GM21717 (cell line): ENCODE results near the gene POLD3.

Experiments
- ATAC-seq: cut with Tn5 transposase; IDR thresholded peaks from one replicate; pipeline ENCODE4 v1.9.1; 2021; ENCODE audit warnings: mild to moderate bottlenecking, moderate library complexity; ENCODE audit not compliant: unreplicated experiment

POLD3 gene

GRCh38 chr11:74592441-74593362 is at the start of gene POLD3:
Gene POLD3 (plus strand): TSS chr11:74592582. CDS start chr11:74592659, 77 bp downstream.
- peak; percentile 90 for ATAC-seq

- ATAC-seq, result no peak
Measured at GRCh38 chr11:74543991-74544390, 48.4 kb upstream of the POLD3 start.

GRCh38 chr11:74546752-74547151 is 45.6 kb upstream of the POLD3 start:
- no peak for ATAC-seq

GRCh38 chr11:74550991-74551753 is 41.2 kb upstream of the POLD3 start:
- ATAC-seq, result no peak

GRCh38 chr11:74551754-74552145 is 40.6 kb upstream of the POLD3 start:
- ATAC-seq, result no peak

- no peak for ATAC-seq
Measured at GRCh38 chr11:74557526-74557925, 34.9 kb upstream of the POLD3 start.

- ATAC-seq, result no peak
Measured at GRCh38 chr11:74559110-74559933, 33.1 kb upstream of the POLD3 start.

GRCh38 chr11:74559934-74560309 is 32.5 kb upstream of the POLD3 start:
- no peak for ATAC-seq

GRCh38 chr11:74566146-74566960 is 26.0 kb upstream of the POLD3 start:
- ATAC-seq, result no peak

- ATAC-seq, result no peak
Measured at GRCh38 chr11:74568028-74568427, 24.4 kb upstream of the POLD3 start.

GRCh38 chr11:74570266-74571061 is 21.9 kb upstream of the POLD3 start:
- no peak for ATAC-seq

- no peak for ATAC-seq
Measured at GRCh38 chr11:74571062-74571399, 21.4 kb upstream of the POLD3 start.

GRCh38 chr11:74572349-74572748 is 20.0 kb upstream of the POLD3 start:
- no peak for ATAC-seq

GRCh38 chr11:74574563-74574962 is 17.8 kb upstream of the POLD3 start:
- no peak for ATAC-seq

GRCh38 chr11:74575999-74576398 is 16.4 kb upstream of the POLD3 start:
- ATAC-seq, result no peak

GRCh38 chr11:74577181-74577580 is 15.2 kb upstream of the POLD3 start:
- no peak for ATAC-seq

GRCh38 chr11:74577624-74578396 is 14.6 kb upstream of the POLD3 start:
- ATAC-seq, result no peak

- ATAC-seq, result no peak
Measured at GRCh38 chr11:74579577-74580270, 12.7 kb upstream of the POLD3 start.
